HG02970 (cell line): Measurements from ENCODE around the gene TMEM208.
A peak's percentile ranks its signal among the peaks of the same experiment; 100 is the strongest.

ENCODE experiments used
- ATAC-seq: cut with Tn5 transposase; IDR thresholded peaks from one replicate; pipeline ENCODE4 v1.9.1; 2021; ENCODE audit warnings: mild to moderate bottlenecking, moderate library complexity, moderate number of reproducible peaks; ENCODE audit not compliant: unreplicated experiment, low FRiP score

TMEM208 gene

DNA sequence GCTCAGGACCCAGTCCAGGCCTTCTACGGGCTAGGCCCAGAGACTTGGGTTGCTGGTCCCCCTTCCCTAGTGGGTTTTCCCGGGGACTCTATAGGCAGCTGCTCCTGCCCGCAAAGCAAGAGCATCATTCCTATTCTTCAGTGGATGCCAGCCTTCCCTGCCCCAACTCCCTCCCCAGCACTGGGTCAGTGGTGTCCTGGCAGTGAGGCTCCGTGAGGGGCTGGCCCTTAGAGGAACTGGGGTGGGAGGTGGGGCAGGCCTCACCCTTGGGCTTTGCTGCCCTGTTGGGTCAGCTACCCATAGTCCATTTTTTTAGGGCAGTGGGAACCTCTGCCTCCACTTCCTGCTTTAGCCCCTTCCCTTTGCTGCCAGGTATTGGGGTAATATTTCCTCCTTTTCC lies 44.5 kb downstream of the TMEM208 start:
- no peak for ATAC-seq

GRCh38 chr16:67275321-67275720 lies 48.4 kb downstream of the TMEM208 start:
- ATAC-seq: no peak

DNA sequence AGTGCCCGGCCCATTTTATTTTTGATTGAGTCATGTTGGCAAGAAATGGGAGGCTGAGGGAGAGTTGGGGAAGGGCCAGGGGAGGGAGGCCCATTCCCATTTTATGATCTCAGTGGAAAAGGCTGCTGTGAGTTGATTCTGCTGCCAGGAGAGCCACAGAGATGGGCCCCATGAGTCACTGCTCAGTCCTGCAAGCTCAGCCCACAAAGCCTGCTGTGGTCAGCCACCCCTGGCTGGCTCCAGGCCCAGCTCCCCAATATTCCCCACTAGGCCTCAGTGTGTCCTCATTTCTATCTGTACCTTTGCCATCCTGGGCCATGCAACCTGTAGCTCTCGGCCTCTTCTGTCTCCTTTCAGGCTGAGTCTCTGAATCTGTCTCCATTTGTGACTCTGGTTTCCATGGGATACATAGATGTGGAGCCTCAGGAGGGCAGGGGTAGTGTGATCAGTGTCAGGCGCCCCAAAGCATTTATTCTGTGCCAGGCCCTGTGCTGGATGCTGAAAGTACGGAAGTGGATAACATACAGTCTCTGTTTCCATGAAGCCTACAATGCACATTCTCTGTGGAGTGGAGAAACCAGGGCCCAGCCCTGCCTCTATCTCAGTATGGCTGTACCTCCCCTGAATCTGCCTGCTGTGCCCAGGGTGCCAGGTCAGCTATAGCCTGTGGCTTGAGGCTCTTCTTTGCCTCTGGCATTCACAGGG lies 50.5 kb downstream of the TMEM208 start:
- ATAC-seq: no peak

DNA sequence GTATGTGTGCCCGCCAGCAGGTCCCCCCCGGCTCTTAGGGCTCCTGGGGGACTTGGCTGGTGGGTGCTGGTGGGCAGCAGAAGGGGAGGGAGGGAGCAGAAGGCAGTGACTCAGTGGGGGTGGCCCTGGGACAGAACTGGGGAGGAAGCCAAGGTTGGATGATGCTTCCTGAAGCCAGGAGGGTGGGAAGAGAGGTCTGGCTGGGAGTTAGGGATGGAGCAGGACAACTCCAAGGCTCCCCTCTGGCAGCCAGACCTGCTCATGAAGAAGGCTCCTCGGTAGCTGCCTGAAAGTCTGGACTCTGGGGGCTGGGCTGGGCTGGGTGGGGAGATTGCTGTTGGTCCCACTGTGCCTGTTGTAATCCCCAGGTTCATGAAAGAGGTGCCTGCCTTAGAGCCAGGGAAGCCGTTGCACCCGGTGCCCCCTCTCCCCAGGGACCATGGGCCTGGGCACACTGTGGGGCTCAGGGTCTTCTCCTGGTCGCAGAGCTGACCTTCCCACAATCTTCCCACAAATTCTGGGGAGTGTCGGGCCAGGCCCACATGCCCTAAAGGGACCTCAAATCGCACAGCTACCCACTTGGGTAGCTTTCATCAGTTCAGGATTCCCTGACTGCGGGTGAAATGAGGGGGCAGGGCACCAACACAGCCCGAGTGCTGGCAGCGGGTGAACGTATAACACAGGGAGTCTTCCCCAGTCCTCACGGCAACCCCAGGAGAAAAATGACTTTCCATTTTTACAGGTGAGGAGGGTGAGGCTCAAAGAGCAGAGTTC lies 51.3 kb downstream of the TMEM208 start:
- peak; percentile 7 for ATAC-seq
